GM23338 (cell line): ENCODE results near the gene MYOD1. TPM values are rescaled to one million over a fixed set of nuclear protein-coding genes. Genes with fewer than 3 reads are reported as not detected.

Source experiments
- ATAC-seq: fragments of 200-7000 bp; cut with Tn5 transposase; 3 replicates; pipeline ENCODE4 v1.9.1; 2020
- DNase-seq: peaks from one replicate; pipeline ENCODE4 v3.0.0-alpha.2; 2015; ENCODE audit warnings: low spot score
- H2AFZ ChIP-seq: fragments of 200-600 bp; sonication (generic); 2 replicates; pipeline ENCODE4 v1.8.0; 2016; ENCODE audit warnings: antibody characterized with exemption, mild to moderate bottlenecking, moderate library complexity
- H3F3A ChIP-seq: fragments of 200-600 bp; sonication (generic); replicated peaks from 2 replicates; pipeline ENCODE4 v1.8.0; 2017; ENCODE audit warnings: antibody characterized with exemption, mixed run types, low read depth
- H3K27ac ChIP-seq: fragments of 200-600 bp; sonication (generic); 2 replicates; pipeline ENCODE4 v1.6.1; 2016; ENCODE audit warnings: low read depth
- H3K27me3 ChIP-seq: fragments of 200-600 bp; sonication (generic); 2 replicates; pipeline ENCODE4 v1.8.0; 2016; ENCODE audit warnings: mild to moderate bottlenecking, mixed run types, moderate library complexity; ENCODE audit not compliant: insufficient read depth
- H3K36me3 ChIP-seq: fragments of 200-600 bp; sonication (generic); 2 replicates; pipeline ENCODE4 v1.8.0; 2016; ENCODE audit warnings: mild to moderate bottlenecking; ENCODE audit not compliant: insufficient read depth
- H3K4me1 ChIP-seq: fragments of 200-600 bp; sonication (generic); 2 replicates; pipeline ENCODE4 v1.8.0; 2016; ENCODE audit warnings: mild to moderate bottlenecking, moderate library complexity; ENCODE audit not compliant: insufficient read depth
- H3K4me2 ChIP-seq: fragments of 200-600 bp; sonication (generic); 2 replicates; pipeline ENCODE4 v1.7.1; 2017; ENCODE audit warnings: mixed run types
- H3K4me3 ChIP-seq: fragments of 200-600 bp; sonication (generic); 2 replicates; pipeline ENCODE4 v1.6.1; 2016; ENCODE audit warnings: mixed run types
- H3K79me2 ChIP-seq: fragments of 200-600 bp; sonication (generic); replicated peaks from 2 replicates; pipeline ENCODE4 v1.8.0; 2017; ENCODE audit warnings: mild to moderate bottlenecking; ENCODE audit not compliant: insufficient read depth
- H3K9me2 ChIP-seq: fragments of 200-600 bp; sonication (generic); 2 replicates; pipeline ENCODE4 v1.8.0; 2017; ENCODE audit not compliant: insufficient read depth
- H4K20me1 ChIP-seq: fragments of 200-600 bp; sonication (generic); replicated peaks from 2 replicates; pipeline ENCODE4 v1.8.0; 2017; ENCODE audit warnings: mild to moderate bottlenecking; ENCODE audit not compliant: insufficient read depth
- H3K27ac Mint-ChIP-seq: 2 replicates; pipeline ENCODE4 v1.8.0; 2020; ENCODE audit warnings: inconsistent platforms, mild to moderate bottlenecking, moderate library complexity, mixed read lengths
- H3K27me3 Mint-ChIP-seq: 3 replicates; pipeline ENCODE4 v1.8.0; 2022; ENCODE audit warnings: low read depth, mild to moderate bottlenecking, moderate library complexity, mixed read lengths, inconsistent platforms; ENCODE audit not compliant: insufficient read depth, poor library complexity
- H3K36me3 Mint-ChIP-seq: 3 replicates; pipeline ENCODE4 v1.8.0; 2021; ENCODE audit warnings: low read depth, mild to moderate bottlenecking, inconsistent platforms, moderate library complexity, mixed read lengths
- H3K4me1 Mint-ChIP-seq: 3 replicates; pipeline ENCODE4 v1.8.0; 2020; ENCODE audit warnings: mild to moderate bottlenecking, inconsistent platforms, mixed read lengths
- H3K4me3 Mint-ChIP-seq: 3 replicates; pipeline ENCODE4 v1.8.0; 2021; ENCODE audit warnings: moderate library complexity, mild to moderate bottlenecking, inconsistent platforms, mixed read lengths
- H3K9me3 Mint-ChIP-seq: 3 replicates; pipeline ENCODE4 v1.8.0; 2020; ENCODE audit warnings: moderate library complexity, mild to moderate bottlenecking, inconsistent platforms, mixed read lengths
- EZH2 ChIP-seq: fragments of 200-600 bp; sonication (generic); IDR thresholded peaks from one replicate; pipeline ENCODE4 v1.8.0; 2017; ENCODE audit warnings: antibody characterized with exemption, mild to moderate bottlenecking, low read depth; ENCODE audit not compliant: unreplicated experiment
- ZNF462 ChIP-seq: fragments of 250-450 bp; sonication (Bioruptor Pico); IDR thresholded peaks from 2 replicates; pipeline ENCODE4 v1.5.0; 2020; ENCODE audit warnings: mild to moderate bottlenecking, moderate library complexity
- polyA plus RNA-seq: library from polyadenylated mRNA; unstranded; fragments of >200 nt; fragmentation: Nextera tagmentation; extraction: Ambion mirVana; gene quantifications from 2 replicates; pipeline ENCODE4 v1.2.1, GENCODE V29; 2016
- total RNA-seq: library from RNA; depleted of rRNA; stranded (reverse); fragments of >200 nt; shearing (Covaris generic); gene quantifications from 2 replicates; pipeline ENCODE4 v1.2.3, GENCODE V29; 2014
- TF ChIP-seq, protein P1 (sequence below), 2 experiments: fragments of 200-600 bp in 1 of 2; sonication (generic) in 1 of 2; conservative IDR thresholded peaks; 2 replicates each; pipeline versions ENCODE4 v1.5.1 to v1.6.1; 2016 to 2017; ENCODE audit warnings: antibody characterized with exemption in 2 of 2, low read depth in 2 of 2, mild to moderate bottlenecking in 2 of 2, moderate library complexity in 1 of 2

MYOD1 gene
- total and polyA plus RNA-seq, 2 experiments from 2014 or later = not detected

DNA sequence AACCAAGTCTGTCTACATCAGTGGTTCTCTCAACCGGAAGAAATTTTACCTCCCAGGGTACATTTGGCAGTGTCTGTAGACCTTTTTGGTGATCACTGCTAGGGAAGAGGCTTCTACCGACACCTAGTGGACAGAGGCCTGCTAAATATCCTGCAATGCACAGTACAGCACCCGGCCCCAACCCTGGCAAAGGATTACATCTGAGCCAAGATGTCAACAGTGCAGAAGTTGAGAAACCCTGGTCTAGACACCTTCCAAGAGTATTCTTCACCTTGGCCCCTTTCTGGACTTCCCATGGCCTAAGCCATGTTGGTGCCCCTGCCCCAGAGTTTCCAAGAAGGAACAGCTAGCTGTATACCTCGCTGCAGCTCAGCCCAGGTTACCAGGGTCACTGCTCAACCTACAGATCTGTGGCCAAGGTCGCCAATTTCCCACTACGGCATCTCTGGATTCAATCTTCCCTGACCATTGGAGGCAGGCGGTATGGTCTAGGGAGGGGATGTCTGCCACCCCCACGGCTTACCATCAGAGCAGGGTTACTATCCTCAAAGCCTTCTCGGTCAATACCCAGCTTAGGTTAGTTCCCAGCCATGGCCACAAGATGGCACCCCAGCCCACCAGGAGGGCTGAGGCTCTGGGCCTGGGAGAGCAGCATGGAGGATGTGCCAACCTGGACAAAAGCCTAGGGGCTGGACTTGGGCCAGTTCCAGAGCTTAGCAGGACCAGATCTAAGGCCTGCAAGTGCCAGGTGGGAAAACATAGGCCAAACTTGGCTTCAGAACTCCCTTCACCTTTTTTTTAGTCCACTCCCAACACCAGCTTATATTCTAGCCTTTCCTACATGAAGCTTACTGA lies 11.5 kb downstream of the MYOD1 start:
- Histone ChIP-seq H3K9me2 (no peaks in the 10 kb centered on the region), H2AFZ (no peak overlapping the region; the same call in 1 of the 2 replicates), H3K4me2 (no peak overlapping the region), H3K79me2 (no peaks in the 10 kb centered on the region), H3K4me3 (no peak overlapping the region), H3K4me1 (no peaks in the 10 kb centered on the region), H3K27ac (no peak overlapping the region), H3K36me3 (no peaks in the 10 kb centered on the region), H3F3A (no peaks in the 10 kb centered on the region), H3K27me3 (peaks cover 59% of the 10 kb centered on the region), H4K20me1 (no peaks in the 10 kb centered on the region; the same call in 1 of the 2 replicates)
- no peak for TF ChIP-seq ZNF462 (CRISPR knock-in tag)
- TF ChIP-seq, protein P1, sequence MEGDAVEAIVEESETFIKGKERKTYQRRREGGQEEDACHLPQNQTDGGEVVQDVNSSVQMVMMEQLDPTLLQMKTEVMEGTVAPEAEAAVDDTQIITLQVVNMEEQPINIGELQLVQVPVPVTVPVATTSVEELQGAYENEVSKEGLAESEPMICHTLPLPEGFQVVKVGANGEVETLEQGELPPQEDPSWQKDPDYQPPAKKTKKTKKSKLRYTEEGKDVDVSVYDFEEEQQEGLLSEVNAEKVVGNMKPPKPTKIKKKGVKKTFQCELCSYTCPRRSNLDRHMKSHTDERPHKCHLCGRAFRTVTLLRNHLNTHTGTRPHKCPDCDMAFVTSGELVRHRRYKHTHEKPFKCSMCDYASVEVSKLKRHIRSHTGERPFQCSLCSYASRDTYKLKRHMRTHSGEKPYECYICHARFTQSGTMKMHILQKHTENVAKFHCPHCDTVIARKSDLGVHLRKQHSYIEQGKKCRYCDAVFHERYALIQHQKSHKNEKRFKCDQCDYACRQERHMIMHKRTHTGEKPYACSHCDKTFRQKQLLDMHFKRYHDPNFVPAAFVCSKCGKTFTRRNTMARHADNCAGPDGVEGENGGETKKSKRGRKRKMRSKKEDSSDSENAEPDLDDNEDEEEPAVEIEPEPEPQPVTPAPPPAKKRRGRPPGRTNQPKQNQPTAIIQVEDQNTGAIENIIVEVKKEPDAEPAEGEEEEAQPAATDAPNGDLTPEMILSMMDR (conservative IDR thresholded peaks at IDR 0.05; ENCODE audit: low read depth in 2 of 2) = peak; percentile 61 to 98
- no peak for TF ChIP-seq EZH2
- DNase-seq = peak; percentile 90
- no peaks in the 10 kb centered on the region for H3K9me3 Mint-ChIP-seq
- H3K4me3 Mint-ChIP-seq = no peak overlapping the region
- H3K27me3 Mint-ChIP-seq = peaks cover 40% of the 10 kb centered on the region
- H3K36me3 Mint-ChIP-seq = no peaks in the 10 kb centered on the region
- H3K27ac Mint-ChIP-seq = no peak overlapping the region
- peak; percentile 77 for ATAC-seq
- peaks cover 10% of the 10 kb centered on the region; the same call in 2 of the 3 replicates for H3K4me1 Mint-ChIP-seq
